H9 (cell line): Measurements from ENCODE around the gene CD4. TPM values are rescaled to one million over a fixed set of nuclear protein-coding genes. Genes with fewer than 3 reads are reported as not detected.
A peak's percentile ranks its signal among the peaks of the same experiment; 100 is the strongest.

Experiments used
- DNase-seq: peaks from one replicate; pipeline ENCODE4 v3.0.0-alpha.2; 2017
- H2AFZ ChIP-seq: one replicate; pipeline ENCODE4 v1.6.1; 2013; ENCODE audit warnings: mild to moderate bottlenecking, low read length, control low read depth, moderate library complexity
- H2AK5ac ChIP-seq: 2 replicates; pipeline ENCODE4 v1.6.1; 2013; ENCODE audit warnings: low read length, control low read depth, mixed read lengths; ENCODE audit not compliant: insufficient read length
- H2BK120ac ChIP-seq: one replicate; pipeline ENCODE4 v1.6.1; 2013; ENCODE audit warnings: low read depth, mild to moderate bottlenecking, low read length, control low read depth, inconsistent platforms; ENCODE audit not compliant: poor library complexity, severe bottlenecking
- H2BK12ac ChIP-seq: 2 replicates; pipeline ENCODE4 v1.6.1; 2013; ENCODE audit warnings: low read length, control low read depth, mixed read lengths, low read depth; ENCODE audit not compliant: insufficient read length
- H2BK15ac ChIP-seq: 2 replicates; pipeline ENCODE4 v1.6.1; 2013; ENCODE audit warnings: low read depth, low read length, control low read depth
- H2BK20ac ChIP-seq: one replicate; pipeline ENCODE4 v1.6.1; 2013; ENCODE audit warnings: low read depth, mild to moderate bottlenecking, low read length, control low read depth, inconsistent platforms; ENCODE audit not compliant: poor library complexity, severe bottlenecking
- H2BK5ac ChIP-seq: 2 replicates; pipeline ENCODE4 v1.6.1; 2013; ENCODE audit warnings: low read length, control low read depth, mixed read lengths; ENCODE audit not compliant: insufficient read length
- H3K14ac ChIP-seq: 2 replicates; pipeline ENCODE4 v1.6.1; 2013; ENCODE audit warnings: low read length, control low read depth; ENCODE audit not compliant: insufficient read depth
- H3K18ac ChIP-seq: 2 replicates; pipeline ENCODE4 v1.6.1; 2013; ENCODE audit warnings: low read depth, mild to moderate bottlenecking, mixed read lengths, low read length, control low read depth; ENCODE audit not compliant: insufficient read length
- H3K23ac ChIP-seq: 2 replicates; pipeline ENCODE4 v1.6.1; 2013; ENCODE audit warnings: low read length, control low read depth, mixed read lengths, low read depth; ENCODE audit not compliant: insufficient read length
- H3K23me2 ChIP-seq: 2 replicates; pipeline ENCODE4 v1.6.1; 2013; ENCODE audit warnings: low read depth, mild to moderate bottlenecking, mixed read lengths, low read length, control low read depth; ENCODE audit not compliant: insufficient read length, poor library complexity, severe bottlenecking
- H3K27ac ChIP-seq: 2 replicates; pipeline ENCODE4 v1.5.1; 2013; ENCODE audit warnings: low read length, control low read depth, mixed read lengths, low read depth; ENCODE audit not compliant: insufficient read length
- H3K27me3 ChIP-seq: 2 replicates; pipeline ENCODE4 v1.6.1; 2013; ENCODE audit warnings: low read length, control low read depth, inconsistent platforms; ENCODE audit not compliant: insufficient read depth
- H3K4ac ChIP-seq: 2 replicates; pipeline ENCODE4 v1.6.1; 2013; ENCODE audit warnings: low read depth, mild to moderate bottlenecking, control low read depth, inconsistent platforms, low read length, moderate library complexity
- H3K4me1 ChIP-seq: 2 replicates; pipeline ENCODE4 v1.6.1; 2013; ENCODE audit warnings: low read length, control low read depth, inconsistent platforms; ENCODE audit not compliant: insufficient read depth
- H3K4me2 ChIP-seq: 2 replicates; pipeline ENCODE4 v1.6.1; 2013; ENCODE audit warnings: low read length, control low read depth, mixed read lengths; ENCODE audit not compliant: insufficient read length, insufficient read depth
- H3K56ac ChIP-seq: 2 replicates; pipeline ENCODE4 v1.6.1; 2013; ENCODE audit warnings: low read depth, mild to moderate bottlenecking, mixed read lengths, low read length, control low read depth; ENCODE audit not compliant: insufficient read length
- H3K79me1 ChIP-seq: 2 replicates; pipeline ENCODE4 v1.6.1; 2013; ENCODE audit warnings: low read depth, mild to moderate bottlenecking, moderate library complexity, low read length, control low read depth, inconsistent platforms; ENCODE audit not compliant: insufficient read depth, poor library complexity, severe bottlenecking
- H3K79me2 ChIP-seq: 2 replicates; pipeline ENCODE4 v1.6.1; 2013; ENCODE audit warnings: low read length, control low read depth, inconsistent platforms; ENCODE audit not compliant: insufficient read depth
- H3K9ac ChIP-seq: 2 replicates; pipeline ENCODE4 v1.6.1; 2013; ENCODE audit warnings: low read length, control low read depth, mixed read lengths; ENCODE audit not compliant: insufficient read length; ENCODE audit errors: extremely low read depth
- H3K9me3 ChIP-seq: one replicate; pipeline ENCODE4 v1.6.1; 2013; ENCODE audit warnings: low read depth, low read length, inconsistent platforms; ENCODE audit not compliant: control insufficient read depth
- H3T11ph ChIP-seq: one replicate; pipeline ENCODE4 v1.6.1; 2013; ENCODE audit warnings: mild to moderate bottlenecking, low read length, control low read depth, inconsistent platforms
- H4K20me1 ChIP-seq: one replicate; pipeline ENCODE4 v1.6.1; 2013; ENCODE audit not compliant: control insufficient read depth, insufficient read length, insufficient read depth
- H4K5ac ChIP-seq: 2 replicates; pipeline ENCODE4 v1.6.1; 2013; ENCODE audit warnings: low read depth, mild to moderate bottlenecking, mixed read lengths, low read length, control low read depth; ENCODE audit not compliant: insufficient read length
- H4K8ac ChIP-seq: replicated peaks from 2 replicates; pipeline ENCODE4 v1.6.1; 2013; ENCODE audit warnings: low read length, control low read depth, mixed read lengths, low read depth; ENCODE audit not compliant: insufficient read length
- H4K91ac ChIP-seq: 2 replicates; pipeline ENCODE4 v1.6.1; 2013; ENCODE audit warnings: low read depth, mild to moderate bottlenecking, moderate library complexity, mixed read lengths, low read length, control low read depth; ENCODE audit not compliant: insufficient read length
- H3K27ac Mint-ChIP-seq, 3 experiments: 2 replicates in 2 of 3; 3 replicates in 1 of 3; pipeline ENCODE4 v1.8.0; 2020 to 2021; ENCODE audit warnings: mixed read lengths in 3 of 3, mild to moderate bottlenecking in 1 of 3, moderate library complexity in 1 of 3
- H3K27me3 Mint-ChIP-seq: 2 replicates; pipeline ENCODE4 v1.8.0; 2021; ENCODE audit warnings: low read depth, mild to moderate bottlenecking, moderate library complexity, mixed read lengths
- H3K36me3 Mint-ChIP-seq, 3 experiments: 2 replicates in 2 of 3; 3 replicates in 1 of 3; pipeline ENCODE4 v1.8.0; 2020 to 2021; ENCODE audit warnings: low read depth in 3 of 3, mixed read lengths in 3 of 3; ENCODE audit not compliant: insufficient read depth in 1 of 3
- H3K4me1 Mint-ChIP-seq, 2 experiments: 2 replicates each; pipeline ENCODE4 v1.8.0; 2020; ENCODE audit warnings: mixed read lengths in 2 of 2
- H3K4me3 Mint-ChIP-seq, 2 experiments: 2 replicates in 1 of 2; 3 replicates in 1 of 2; pipeline ENCODE4 v1.8.0; 2020 to 2021; ENCODE audit warnings: mild to moderate bottlenecking in 2 of 2, mixed read lengths in 2 of 2, moderate library complexity in 1 of 2
- H3K9me3 Mint-ChIP-seq, 2 experiments: 2 replicates in 1 of 2; 3 replicates in 1 of 2; pipeline ENCODE4 v1.8.0; 2020; ENCODE audit warnings: mild to moderate bottlenecking in 2 of 2, mixed read lengths in 2 of 2, moderate library complexity in 1 of 2
- CTCF ChIP-seq: fragments of 200-600 bp; sonication (generic); conservative IDR thresholded peaks from 3 replicates; pipeline ENCODE4 v1.8.0; 2021; ENCODE audit warnings: antibody characterized with exemption, mild to moderate bottlenecking
- WGBS: extraction: QIAGEN DNeasy Blood & Tissue Kit; methylation state at CpG from one replicate; pipeline ENCODE4 v1.1.7; 2013; ENCODE audit warnings: missing lambda C conversion rate, low lambda C conversion rate, mixed read lengths; ENCODE audit not compliant: insufficient read length; ENCODE audit errors: extremely low coverage; 5-methylcytosine and 5-hydroxymethylcytosine counted together
- total RNA-seq: library from RNA; stranded (reverse); gene quantifications from 2 replicates; pipeline ENCODE4 v1.2.1, GENCODE V29; 2021

Gene CD4
- total RNA-seq, 1 experiment from 2014 or later, result 1.1 TPM

DNA sequence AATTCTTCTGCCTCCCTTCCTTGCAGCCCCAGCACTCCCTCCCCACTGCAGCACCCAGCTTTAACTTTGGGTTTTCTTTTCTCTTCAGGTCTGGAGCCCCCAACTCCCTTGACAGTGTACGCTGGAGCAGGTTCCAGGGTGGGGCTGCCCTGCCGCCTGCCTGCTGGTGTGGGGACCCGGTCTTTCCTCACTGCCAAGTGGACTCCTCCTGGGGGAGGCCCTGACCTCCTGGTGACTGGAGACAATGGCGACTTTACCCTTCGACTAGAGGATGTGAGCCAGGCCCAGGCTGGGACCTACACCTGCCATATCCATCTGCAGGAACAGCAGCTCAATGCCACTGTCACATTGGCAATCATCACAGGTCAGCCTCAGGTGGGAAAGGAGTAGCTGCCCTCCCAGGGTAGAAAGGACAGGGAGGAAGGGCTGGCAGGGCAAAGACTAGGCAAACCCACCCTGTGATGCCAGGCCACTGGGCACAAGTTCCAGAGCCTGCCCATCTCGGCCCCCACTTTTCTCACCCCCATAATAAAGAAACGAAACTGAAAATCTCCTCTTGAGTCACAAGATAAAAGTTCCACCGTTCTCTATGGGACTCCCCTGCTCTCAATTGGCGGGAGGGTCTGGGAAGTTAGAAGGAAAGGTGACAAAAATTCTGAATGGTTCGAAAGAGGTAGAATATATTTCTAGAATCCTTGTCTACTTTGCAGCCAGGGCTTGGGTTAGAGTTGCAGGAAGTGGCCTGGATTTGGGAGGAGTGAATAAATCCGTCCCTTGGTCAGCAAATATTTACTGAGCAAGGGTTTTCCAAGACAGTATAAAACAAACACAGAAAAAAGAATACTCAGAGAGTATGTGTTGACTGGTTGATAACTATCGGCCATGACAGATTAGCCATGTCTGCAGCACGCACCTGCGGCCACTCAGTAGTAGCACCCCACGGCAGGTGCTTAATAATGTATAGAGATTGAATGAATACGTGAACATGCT is 13.8 kb upstream of the CD4 start:
- H3K4me1 Mint-ChIP-seq, result peaks cover 49 to 66% of the 10 kb centered on the region in 2 experiments
- peaks cover 5% of the 10 kb centered on the region; the same call in 1 of the 2 replicates for H3K27me3 ChIP-seq
- H3K23me2 ChIP-seq, result peaks cover 19% of the 10 kb centered on the region
- H4K91ac ChIP-seq, result no peak overlapping the region
- no peaks in the 10 kb centered on the region for H3K9me3 ChIP-seq
- H2BK20ac ChIP-seq, result no peak overlapping the region
- H3K56ac ChIP-seq, result no peak overlapping the region
- H2BK120ac ChIP-seq, result no peak overlapping the region
- H3K9ac ChIP-seq, result no peak overlapping the region
- H4K8ac ChIP-seq, result no peak overlapping the region
- no peaks in the 10 kb centered on the region for H3K79me1 ChIP-seq
- H2BK12ac ChIP-seq, result no peak overlapping the region
- H3K9me3 Mint-ChIP-seq, result peaks cover 0 to 3% of the 10 kb centered on the region in 2 experiments; a peak in 2 of 5 replicates
- no peak overlapping the region for H3K23ac ChIP-seq
- no peak overlapping the region for H4K5ac ChIP-seq
- WGBS, result no CpG with 5 or more reads among the region's 16 CpGs
- H3K79me2 ChIP-seq, result no peaks in the 10 kb centered on the region
- H3K27me3 Mint-ChIP-seq, result peaks cover 47% of the 10 kb centered on the region
- no peak overlapping the region for H3K14ac ChIP-seq
- H2BK5ac ChIP-seq, result no peak overlapping the region
- H3K4me1 ChIP-seq, result no peaks in the 10 kb centered on the region; the same call in 1 of the 2 replicates
- no peak for DNase-seq
- peak overlapping the region in 1 of 2 experiments; percentile 2; a peak in 1 of 5 replicates for H3K4me3 Mint-ChIP-seq
- H3T11ph ChIP-seq, result no peak overlapping the region
- no peak overlapping the region for H3K27ac ChIP-seq
- no peak overlapping the region for H2BK15ac ChIP-seq
- H3K4ac ChIP-seq, result no peak overlapping the region
- H2AFZ ChIP-seq, result no peak overlapping the region
- no peak overlapping the region for H3K4me2 ChIP-seq
- no peak overlapping the region; a peak in 1 of 7 replicates for H3K27ac Mint-ChIP-seq
- H3K36me3 Mint-ChIP-seq, result peaks cover 14 to 36% (median 35%) of the 10 kb centered on the region in 3 experiments
- no peak overlapping the region for H3K18ac ChIP-seq
- H4K20me1 ChIP-seq, result no peaks in the 10 kb centered on the region
- no peak overlapping the region for H2AK5ac ChIP-seq
- TF ChIP-seq CTCF, result no peak
